CD4-positive, alpha-beta T cell treated with Interleukin-10 for 1 hour (primary cell): ENCODE measurements around the gene YJEFN3.
A peak's percentile ranks its signal among the peaks of the same experiment; 100 is the strongest.

Source experiments
- DNase-seq: peaks from one replicate; pipeline ENCODE4 v3.0.0-alpha.2; 2020

YJEFN3 gene, protein sequence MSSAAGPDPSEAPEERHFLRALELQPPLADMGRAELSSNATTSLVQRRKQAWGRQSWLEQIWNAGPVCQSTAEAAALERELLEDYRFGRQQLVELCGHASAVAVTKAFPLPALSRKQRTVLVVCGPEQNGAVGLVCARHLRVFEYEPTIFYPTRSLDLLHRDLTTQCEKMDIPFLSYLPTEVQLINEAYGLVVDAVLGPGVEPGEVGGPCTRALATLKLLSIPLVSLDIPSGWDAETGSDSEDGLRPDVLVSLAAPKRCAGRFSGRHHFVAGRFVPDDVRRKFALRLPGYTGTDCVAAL

DNA sequence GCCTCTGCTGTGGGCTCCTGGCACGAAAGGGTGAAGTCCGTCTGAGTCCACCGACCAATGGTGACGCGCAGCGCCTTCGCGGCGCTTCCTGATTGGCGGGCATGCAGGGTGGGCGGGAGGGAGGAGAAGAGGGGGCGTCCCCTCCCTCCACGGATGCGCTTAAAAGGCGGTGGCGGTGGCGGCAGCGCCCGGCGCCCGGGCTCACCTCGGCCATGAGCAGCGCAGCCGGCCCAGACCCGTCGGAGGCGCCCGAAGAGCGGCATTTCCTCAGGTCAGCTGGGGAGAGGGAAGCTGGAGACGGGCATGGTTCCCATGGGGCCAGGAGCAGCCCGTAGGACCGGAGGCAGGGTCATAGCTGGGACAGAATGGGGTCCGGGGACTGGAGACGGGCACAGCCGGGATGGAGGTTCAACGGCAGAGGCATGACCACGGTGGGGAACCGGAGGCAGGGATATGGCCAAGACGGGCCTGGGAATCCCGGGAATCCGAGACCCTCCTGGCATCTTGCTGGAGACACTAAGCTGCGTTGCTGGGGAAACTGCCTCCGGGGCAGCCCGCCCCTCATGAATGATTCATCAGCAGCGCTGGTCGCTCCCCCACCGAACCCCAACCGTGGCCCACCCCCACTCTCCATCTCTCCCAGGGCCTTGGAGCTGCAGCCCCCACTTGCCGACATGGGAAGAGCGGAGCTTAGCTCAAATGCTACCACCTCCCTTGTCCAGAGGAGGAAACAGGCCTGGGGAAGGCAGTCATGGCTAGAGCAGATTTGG, at the start of gene YJEFN3:
Gene YJEFN3 (plus strand): TSS at position 191 of the 770 bp plus-strand sequence. CDS start 22 bp downstream, at position 213.
- no peak for DNase-seq

DNA sequence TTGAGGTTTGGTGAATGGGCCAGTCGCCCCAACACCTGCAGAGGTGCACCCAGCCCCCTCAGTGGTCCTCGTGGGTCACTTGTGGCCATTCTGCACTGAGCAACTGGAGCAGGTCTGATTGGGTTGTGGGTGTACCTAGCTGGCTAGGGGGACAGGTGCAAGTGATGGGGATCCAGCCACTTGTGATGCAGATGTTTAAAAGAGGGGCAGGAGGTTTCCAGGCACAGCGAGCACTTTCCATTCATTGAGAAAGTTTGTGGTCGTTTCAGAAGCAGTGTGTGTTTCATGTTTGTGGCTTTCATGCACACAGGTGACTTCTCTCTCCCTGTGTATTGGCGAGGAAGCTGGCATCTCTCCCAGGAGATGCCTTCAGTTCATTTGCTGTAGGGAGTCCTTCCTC, 48.0 kb upstream of the YJEFN3 start:
- no peak for DNase-seq

DNA sequence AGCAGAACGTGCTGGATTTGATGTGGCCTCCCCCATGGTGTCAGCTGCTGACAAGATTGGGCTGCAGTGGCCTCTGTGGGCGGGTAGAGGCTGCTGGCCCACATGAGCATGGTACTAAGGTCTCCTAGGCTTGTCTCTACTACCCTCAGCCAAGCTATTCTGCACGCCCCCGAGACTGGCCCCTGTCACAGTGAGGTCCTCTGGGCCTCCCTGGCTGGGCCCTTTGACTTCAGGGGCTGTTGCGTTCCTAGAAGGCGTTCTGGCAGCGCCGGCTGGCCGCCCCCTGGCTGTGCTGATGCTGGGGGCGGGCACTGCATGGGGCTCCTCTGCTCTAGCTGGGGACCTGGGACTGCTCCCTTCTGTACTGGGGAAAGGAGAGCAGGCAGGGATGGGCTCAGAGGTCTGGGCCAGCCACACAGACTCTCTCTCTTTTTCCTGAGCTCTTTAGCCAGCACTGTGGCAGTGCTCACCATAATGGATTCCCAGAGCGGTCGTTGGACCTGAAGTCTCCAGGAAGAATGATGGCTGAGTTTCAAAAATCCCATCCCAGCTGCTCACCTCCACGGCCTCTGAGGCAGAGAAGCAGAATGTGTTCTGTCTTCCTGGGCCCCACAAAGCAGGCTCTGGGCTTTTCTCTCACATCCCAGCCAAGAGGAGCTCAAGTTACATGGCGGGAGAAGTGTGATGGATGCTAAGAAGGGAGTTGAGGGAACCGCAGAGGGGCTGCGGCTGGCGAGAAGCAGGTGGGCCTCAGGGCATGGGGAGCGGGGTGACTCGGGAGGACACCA, 45.7 kb upstream of the YJEFN3 start:
- DNase-seq, result no peak

DNA sequence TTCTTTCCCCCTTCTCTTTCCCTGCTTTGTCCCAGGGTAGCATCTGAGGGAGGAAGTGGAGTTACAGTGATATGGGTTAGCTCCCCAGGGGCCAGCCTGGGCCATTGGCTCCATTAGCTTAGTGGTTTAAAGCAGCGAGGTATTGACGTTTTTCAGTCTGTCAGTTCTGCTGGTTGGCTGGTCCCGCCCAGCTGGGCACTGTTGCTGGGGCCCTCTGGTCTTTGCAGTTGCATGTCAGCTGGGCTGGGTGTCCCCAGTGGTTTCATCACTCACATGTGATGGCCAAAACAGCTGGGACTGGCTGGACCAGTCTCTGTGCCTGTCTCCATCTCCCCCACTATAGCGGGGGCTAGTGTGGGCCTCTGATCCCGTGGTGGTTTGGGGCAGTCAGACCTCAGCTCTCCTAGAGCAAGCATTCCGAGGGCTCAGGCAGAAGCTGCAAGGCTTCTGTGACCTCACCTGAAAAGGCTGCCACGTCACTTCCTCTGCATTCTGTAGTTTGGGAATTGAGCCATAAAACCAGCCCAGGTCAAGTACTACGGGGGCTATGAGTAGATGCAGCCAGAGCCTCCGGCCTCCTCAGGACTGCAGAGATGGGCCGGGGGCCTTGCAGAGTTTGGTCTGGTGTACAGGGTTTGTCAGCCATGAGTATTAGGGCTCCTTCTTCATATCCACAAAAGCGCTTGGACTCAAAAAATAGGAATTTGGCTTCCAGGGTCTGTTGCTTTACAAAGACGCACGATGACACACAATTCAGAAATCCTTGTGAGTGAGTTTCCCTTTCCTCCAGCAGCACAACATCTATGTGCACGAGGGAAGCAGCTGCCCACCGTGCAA, 43.3 kb upstream of the YJEFN3 start:
- no peak for DNase-seq

DNA sequence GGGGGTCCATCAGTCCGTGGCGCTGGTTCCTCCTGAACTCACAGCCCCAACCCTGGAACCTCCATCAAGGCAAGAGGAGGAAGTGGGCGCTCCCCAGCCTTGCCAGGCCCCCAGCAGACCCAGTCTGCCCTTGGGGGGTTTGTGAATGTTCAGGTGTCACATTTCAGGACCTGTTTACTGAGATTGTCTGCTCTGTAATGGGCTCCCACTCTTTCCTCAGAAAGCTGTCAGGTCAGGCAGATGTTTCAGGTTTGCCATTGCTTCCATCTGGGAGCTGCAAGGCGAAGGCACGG, 42.8 kb upstream of the YJEFN3 start:
- DNase-seq, result no peak

DNA sequence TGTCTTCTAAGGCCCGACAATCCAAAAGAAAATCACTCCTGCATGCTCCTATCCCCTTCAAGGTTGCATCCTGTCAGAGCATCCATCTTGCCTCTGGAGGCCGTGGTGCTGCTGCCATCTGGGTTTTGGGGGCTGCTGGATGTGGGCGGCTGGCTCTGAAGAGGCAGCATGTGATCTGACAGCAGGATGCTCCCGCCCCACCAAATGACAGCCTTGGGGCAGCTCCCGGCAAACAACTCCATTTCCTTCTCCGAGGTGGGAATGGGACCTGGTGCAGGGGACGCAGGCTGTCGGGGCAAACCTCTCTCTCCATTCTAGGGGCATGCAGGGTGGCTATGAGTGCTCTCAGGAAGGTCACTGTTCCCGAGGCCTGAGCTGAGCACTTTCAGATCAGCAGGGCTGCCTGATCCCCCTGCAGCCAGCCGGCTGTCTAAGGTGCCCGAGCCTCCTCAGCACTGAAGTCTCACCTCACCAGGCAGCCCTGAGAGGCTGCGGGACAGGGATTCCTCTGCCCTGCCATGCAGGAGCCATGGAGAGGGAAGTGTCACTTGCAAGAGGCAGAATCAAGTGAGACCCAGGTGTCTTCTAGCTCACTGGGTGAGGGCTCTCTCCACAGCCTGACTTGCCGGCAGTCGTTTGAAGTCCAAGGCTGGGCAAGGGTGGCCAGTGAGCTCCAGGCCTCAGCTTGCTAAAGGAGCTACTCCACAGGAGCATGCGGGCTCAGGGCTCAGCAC, 42.2 kb upstream of the YJEFN3 start:
- DNase-seq, result no peak

DNA sequence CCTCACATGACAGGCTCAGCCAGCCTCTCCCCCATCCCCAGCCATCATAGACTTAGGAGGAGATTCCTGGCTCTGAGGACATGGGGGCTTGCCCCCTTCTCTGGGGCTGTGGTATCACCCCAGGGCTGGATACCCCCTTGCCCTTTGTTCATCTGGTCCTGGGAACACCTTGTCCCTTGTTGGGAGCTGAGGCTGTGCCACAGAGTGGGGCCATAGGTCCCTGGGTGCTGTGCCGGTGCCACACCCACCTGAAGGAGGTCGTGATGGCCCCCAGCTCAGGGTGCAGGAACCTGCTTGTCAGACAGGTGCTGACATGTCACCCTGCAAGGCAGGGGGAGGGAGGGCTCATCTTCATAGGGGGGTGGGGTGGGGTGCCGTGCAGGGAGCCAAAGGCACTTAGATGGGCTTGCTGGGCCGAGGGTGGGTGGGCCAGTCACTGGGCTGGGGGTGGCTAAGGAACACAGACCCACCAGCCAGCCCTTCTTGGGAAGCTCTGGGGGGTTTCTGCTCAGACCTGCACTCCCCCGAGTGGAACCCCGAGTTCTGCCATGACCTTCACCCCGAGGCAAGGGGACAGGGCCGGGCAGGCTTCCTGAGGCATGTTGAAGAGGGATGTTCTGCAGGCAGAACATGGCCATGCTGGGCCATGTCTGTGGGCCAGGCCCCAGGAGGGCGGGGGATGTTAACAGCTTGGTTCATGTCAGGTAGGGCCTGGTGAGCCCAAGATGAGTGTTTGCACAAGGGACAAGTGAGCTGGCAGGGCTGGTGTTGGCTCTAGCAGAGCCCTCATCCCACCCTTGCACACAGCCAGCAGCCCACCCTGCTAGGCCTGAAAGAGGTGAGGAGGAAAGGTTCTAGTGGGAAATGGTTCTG, 41.4 kb upstream of the YJEFN3 start:
- no peak for DNase-seq

DNA sequence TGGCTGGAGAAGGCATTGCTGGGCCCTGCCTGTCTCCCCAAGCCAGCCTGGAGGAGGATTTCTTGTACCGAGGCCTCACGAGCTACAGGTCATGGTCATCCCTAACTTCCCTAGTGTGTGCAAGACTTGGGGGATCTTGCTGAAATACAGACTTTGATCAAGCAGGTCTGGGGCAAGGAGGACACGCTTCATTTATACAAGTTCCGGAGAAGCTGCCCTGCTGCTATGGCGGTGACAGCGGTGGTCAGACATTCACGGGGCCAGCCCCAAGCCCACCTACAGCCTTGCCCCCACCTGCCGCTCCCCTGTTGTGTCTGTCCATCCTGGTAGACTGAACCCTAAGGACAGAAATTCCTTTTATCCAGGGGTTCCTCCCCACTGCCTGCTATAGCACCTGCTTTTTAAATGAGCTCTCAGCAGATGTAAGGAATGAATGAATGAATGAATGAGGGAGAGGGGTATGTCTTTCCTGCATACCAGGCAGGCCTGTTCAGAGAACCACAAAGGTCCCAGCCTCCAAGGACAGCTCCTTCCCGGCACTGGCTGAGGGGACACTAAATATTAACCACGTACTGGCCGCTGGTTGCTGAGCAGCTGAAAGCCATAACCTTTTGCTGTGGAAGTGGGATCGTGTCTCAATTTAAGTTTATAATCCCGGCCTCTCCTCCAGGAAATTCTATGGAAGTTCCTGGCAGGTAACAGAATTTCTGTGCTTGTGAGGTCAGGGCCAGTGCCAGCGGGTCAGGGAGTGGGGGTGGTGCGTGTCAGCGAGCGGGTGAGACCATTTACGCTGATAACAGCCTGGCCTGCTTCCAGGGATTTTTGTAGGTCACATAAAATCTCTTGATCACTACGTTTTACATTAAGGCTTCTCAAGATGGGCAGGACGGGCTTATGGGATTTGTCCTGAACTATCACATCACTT, 40.5 kb upstream of the YJEFN3 start:
- peak; percentile 12 for DNase-seq

DNA sequence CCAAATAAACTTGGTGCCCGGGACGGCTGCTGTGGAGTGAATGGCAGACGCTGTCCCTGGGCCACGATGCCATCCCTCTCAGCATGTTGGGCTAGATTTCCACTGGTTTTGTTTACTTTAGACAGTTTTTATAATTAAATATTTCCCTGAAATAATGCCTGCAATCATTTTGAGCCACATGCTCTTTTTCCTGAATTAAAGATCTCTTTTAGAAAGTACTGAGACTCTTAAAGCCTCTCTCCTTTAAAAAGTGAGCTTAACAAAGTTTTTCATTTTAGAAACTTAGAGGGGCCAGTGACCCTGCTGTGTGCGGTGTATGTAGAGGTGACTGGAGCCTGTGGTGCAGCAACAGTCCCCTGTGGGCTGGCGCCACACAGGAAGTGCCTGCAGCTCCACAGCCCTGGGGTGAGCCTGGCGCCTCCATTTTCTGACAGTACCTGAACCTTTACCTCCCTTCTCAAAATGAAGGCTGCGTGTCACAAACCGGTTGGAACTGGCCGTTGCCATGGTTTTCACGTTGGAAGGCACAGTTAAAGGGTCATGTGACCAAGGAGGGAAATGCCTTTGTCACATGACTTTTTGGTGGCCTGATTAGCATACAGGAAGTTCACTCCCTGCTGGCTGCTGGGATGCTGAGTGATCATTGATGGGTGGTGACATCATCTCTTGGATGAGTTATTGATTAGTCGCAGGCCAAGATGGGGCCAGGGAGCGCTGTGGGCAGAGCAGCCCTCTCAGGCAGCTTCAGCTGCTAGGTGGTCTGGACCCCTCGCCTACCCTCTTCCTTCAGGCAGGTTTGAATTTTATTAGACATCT, 39.6 kb upstream of the YJEFN3 start:
- peak; percentile 97 for DNase-seq

DNA sequence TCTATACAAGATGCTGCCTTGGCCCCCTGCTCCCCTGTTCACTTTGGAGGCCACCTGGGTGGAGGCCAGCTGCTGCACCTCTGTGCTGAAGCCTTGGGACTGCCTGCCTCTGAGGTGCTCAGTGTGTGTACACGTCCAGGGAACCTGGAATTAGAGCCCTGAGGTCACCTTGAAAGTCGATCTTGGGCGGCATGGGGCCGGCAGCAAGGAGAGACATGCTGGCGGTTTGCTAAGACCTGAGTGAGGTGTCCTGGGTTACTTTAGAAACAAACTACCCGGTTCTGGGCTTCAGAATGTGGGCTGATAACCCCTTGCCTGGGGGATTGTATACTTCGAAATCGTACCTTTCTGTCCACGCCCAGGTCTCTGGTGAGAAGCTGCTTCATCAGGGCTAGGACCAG, 38.9 kb upstream of the YJEFN3 start:
- no peak for DNase-seq

DNA sequence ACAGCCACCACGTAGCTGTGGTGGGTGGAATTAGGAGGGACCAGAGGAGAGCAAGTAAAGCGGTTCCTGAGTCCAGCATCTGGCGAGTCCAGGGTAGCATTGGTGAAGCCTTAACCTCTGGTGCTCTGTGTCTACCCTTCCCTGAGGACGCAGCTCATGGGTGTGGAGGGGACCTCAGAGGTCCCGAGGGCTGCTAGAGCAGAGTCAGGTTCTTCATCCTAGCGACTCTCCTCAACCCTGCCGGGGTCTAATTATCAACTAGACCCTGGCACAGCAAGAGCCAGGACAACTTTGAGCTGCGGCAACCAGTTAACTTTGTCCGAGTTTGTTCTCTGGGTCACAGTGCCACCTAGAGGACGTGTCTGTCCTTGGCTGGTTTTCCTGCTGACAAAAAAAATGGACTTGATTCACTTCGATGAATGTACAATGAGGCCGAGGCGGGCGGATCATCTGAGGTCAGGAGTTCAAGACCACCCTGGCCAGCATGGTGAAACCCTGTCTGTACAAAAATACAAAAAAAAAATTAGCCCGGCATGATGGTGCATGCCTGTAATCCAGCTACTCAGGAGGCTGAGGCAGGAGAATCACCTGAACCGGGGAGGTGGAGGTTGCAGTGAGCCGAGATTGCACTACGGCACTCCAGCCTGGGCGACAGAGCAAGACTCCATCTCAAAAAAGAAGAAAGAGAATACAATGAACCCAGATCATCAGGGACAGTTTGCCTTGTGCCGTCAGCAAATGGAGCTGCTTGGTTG, 38.3 kb upstream of the YJEFN3 start:
- DNase-seq, result peak; percentile 89

DNA sequence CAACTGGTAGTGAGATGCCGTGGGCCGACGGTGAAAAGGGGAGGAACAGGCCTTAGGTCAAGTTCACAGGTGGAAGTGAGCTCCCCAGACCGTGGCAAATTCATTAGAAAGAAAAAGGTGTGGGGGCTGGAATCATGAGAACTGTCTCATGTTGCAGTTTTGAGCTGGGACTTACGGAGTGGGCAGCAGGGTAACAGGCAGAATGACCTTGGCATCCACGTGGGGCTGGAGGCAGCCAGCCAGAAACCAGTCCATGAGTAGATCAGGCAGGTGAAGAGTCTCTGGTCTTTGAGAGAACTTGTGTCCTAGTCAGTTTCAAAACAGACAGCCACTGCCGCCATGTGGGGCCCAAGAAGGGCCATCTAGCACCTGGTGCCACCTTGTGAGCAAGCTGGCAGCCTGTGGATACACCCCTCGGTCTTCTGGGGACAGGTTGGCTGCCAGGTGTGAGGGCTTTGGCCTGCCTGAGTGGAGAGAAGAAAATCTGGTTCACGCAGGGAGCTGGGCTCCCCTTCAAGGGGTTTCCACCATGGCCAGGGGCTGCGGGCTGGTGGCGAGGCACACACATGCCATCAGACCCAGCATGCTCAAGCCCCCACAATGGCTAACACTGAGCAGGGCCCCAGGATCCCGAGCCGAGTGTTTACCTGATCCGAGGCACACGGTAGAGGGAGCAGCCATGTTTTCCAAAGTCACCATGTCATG, 37.2 kb upstream of the YJEFN3 start:
- no peak for DNase-seq

DNA sequence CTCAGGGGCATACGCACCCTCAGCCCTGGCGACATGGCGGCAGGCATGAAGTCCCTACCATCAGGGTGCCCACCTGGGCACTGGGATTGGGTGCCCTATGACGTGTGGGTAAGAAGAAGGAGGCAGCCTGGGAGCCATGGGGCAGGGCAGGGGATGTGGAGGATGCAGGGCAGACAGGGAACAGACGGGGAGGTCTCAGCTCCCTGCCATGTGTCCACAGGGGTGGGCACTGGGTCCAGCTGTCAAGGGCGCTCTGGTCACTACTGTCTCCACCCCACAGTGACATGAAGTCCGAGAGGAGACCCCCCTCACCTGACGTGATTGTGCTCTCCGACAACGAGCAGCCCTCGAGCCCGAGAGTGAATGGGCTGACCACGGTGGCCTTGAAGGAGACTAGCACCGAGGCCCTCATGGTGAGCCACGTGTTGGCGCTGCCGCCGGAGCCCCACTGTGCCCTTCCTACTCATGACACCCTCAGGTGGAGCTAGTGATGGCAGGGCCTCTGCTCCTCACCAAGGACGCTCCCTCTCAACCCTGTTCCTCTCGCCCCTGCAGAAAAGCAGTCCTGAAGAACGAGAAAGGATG, 36.6 kb upstream of the YJEFN3 start:
- DNase-seq, result no peak

DNA sequence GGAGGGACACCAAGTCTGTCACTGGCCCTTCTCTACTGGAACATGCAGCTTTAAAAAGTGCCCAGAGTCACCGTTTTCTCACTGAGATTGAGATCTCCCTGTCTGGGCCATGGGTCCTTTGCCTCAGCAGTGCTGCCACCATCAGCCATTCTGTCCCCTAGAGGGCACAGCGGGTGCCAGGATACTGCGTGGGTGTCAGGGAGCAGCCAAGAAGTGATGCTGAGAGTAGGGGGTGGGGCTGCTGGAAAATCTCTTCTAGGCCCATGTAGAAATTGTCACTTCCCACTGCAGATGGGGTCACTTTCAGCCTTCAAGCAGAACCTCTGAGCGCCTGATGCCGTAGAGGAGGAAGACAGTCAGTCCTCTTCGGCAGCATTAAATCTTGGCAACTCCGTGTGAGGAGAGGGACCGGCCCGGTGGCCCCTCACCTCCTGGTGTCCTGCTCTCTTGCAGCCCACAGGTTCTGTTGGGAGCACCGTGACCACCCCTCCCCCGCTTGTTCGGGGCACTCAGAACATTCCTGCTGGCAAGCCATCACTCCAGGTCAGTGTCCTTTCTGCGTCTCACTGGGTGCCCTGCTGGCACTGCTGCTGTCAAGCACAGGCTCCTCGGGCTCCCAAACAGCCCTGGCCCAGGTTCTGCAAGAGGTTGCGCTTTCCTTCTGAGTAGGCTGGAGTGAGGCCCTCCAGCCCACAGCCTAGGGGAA, 34.7 kb upstream of the YJEFN3 start:
- no peak for DNase-seq

DNA sequence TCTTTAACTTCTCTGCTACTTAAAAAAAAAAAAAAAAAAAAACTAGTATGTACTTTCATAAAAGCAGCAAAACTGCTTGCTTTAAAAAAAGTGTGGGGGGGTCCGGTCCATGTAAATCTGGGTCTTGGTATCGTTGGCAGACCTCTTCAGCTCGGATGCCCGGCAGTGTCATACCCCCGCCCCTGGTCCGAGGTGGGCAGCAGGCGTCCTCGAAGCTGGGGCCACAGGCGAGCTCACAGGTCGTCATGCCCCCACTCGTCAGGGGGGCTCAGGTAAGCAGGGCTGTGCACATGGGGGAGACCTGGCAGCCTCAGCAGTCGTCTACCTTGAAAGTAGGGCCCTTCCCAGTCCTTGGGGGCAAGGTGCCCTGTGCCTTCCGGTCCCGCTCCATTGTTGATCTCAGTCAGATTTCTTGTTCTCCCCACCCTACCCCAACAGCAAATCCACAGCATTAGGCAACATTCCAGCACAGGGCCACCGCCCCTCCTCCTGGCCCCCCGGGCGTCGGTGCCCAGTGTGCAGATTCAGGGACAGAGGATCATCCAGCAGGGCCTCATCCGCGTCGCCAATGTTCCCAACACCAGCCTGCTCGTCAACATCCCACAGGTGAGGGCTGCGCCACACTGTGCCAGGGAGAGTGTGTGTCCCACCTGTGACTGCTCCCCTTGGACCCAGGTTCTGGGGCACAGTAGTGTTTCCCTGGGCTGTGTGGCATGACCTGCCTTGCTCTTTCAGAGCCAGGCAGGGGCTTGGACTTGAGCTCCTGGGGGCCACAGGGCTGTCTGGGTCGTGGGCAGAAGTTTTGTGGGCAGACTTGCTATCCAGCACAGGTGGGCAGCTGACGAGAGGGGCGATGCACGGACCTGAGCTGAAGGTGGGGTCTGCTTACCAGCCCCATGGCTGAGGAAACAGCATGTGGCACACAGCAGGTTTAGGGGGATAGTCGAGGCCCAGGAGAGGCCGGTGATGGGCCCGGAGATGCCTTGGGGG, 32.8 kb upstream of the YJEFN3 start:
- DNase-seq, result no peak
